ENCODE data around the gene MRPL24. TPM values are rescaled to one million over a fixed set of nuclear protein-coding genes. Genes with fewer than 3 reads are reported as not detected.

Gene MRPL24
- total and polyA plus RNA-seq, 9 of the 15 experiments (the other 6 are each of a cell fraction or from before 2014, with no cell fraction given): 74.3 to 267 (median 113) TPM

- H3K9ac ChIP-seq (ENCODE audit: insufficient read depth in 1 of 2, low read depth in 2 of 2, low read length in 2 of 2): no peak overlapping the region
- no peak for ATAC-seq
- no peaks in the 10 kb centered on the region for H3K4me1 ChIP-seq (replicated peaks in 1 of 2; ENCODE audit: control insufficient read depth in 2 of 2, insufficient read depth in 2 of 2, low read length in 2 of 2)
- peaks cover 23% of the 10 kb centered on the region; the same call in 2 of the 3 replicates for H3K79me2 ChIP-seq (ENCODE audit: control insufficient read depth, insufficient read depth, low read length)
- H2AFZ ChIP-seq (ENCODE audit: low read depth, low read length): no peak overlapping the region
- H3K9me1 ChIP-seq (ENCODE audit: control insufficient read depth, insufficient read depth, low read length): no peaks in the 10 kb centered on the region
- WGBS (ENCODE audit: insufficient coverage, low coverage, missing lambda C conversion rate): 88% methylated on average over 2 of the region's 2 CpGs
- in situ Hi-C loops (cut with MboI) (no loop called here), intact Hi-C loops (cut with micrococcal nuclease) (no loop called here)
- H4K20me1 ChIP-seq (replicated peaks; ENCODE audit: control insufficient read depth, insufficient read depth, low read length): 0 out of 2 replicates have a peak, but pooled peaks cover 4% of the 10 kb centered on the region
- no peak overlapping the region for H3K4me2 ChIP-seq (ENCODE audit: insufficient read depth, low read length)
- H3K9me3 ChIP-seq (replicated peaks; ENCODE audit: control insufficient read depth, insufficient read depth, low read depth, low read length): no peaks in the 10 kb centered on the region
- FAIRE-seq: no peak
- DNase-seq (ENCODE audit: extremely low read depth in 1 of 4, low spot score in 3 of 4): no peak
- ChIA-PET POLR2A (interaction anchor here (1.1 to 1.3 kb wide), 3 partner anchors 10 to 62 kb away, joined by 3 to 4 read pairs (median 4); no protein-coding TSS in a partner anchor), CTCF (ENCODE audit: low intra/inter-chr PET ratio) (no interaction called here)
- BruUV-seq (replicated peaks): no TSS peak
- H3K36me3 ChIP-seq (ENCODE audit: control insufficient read depth, insufficient read depth, low read length): peaks cover 83% of the 10 kb centered on the region
- H3K27ac ChIP-seq (ENCODE audit: extremely low read depth, low read depth, low read length): no peak overlapping the region
- H3K27me3 ChIP-seq (ENCODE audit: control insufficient read depth in 2 of 2, insufficient read depth in 2 of 2, low read length in 2 of 2): no peaks in the 10 kb centered on the region
- H3K4me3 ChIP-seq: no peak overlapping the region
- TF ChIP-seq ZNF507 (tag; conservative IDR thresholded peaks at IDR 0.05) (no peak), GATAD2A (IDR thresholded peaks at IDR 0.05) (no peak), RNF2 (IDR thresholded peaks at IDR 0.05) (no peak), NFXL1 (CRISPR knock-in tag; IDR thresholded peaks at IDR 0.05) (no peak), ZNF175 (CRISPR knock-in tag; IDR thresholded peaks at IDR 0.05; ENCODE audit: low read depth) (no peak), CHD7 (IDR thresholded peaks at IDR 0.05; ENCODE audit: low read depth, low read length) (no peak), POLR3G (IDR thresholded peaks at IDR 0.05; ENCODE audit: extremely low read depth, insufficient read length, insufficient replicate concordance) (no peak), ETS2 (tag; IDR thresholded peaks at IDR 0.05; ENCODE audit: borderline replicate concordance, poor library complexity, severe bottlenecking) (no peak), NUFIP1 (IDR thresholded peaks at IDR 0.05; ENCODE audit: partially characterized antibody) (no peak), HOMEZ (CRISPR knock-in tag; IDR thresholded peaks at IDR 0.05) (no peak), PCBP2 (IDR thresholded peaks at IDR 0.05; ENCODE audit: low read depth, low read length, poor library complexity, severe bottlenecking) (no peak)
Measured at GRCh38 chr1:156788136-156788535, 47.2 kb upstream of the MRPL24 start.
